HFF-Myc (cell line): ENCODE measurements around the gene CAMKK1.
A peak's percentile ranks its signal among the peaks of the same experiment; 100 is the strongest.

ENCODE experiments used
- DNase-seq: peaks from one replicate; pipeline ENCODE4 v3.0.0-alpha.2; 2011; ENCODE audit warnings: low read depth; ENCODE audit errors: extremely low read depth
- H3K4me3 ChIP-seq: replicated peaks from 2 replicates; pipeline ENCODE4 v1.5.1; 2011; ENCODE audit warnings: low read depth, mild to moderate bottlenecking, control low read depth, low read length
- CTCF ChIP-seq: IDR thresholded peaks from 2 replicates; pipeline ENCODE4 v1.5.1; 2012; ENCODE audit warnings: mild to moderate bottlenecking, low read depth, low read length, control low read depth; ENCODE audit errors: missing control alignments

The CAMKK1 gene

DNA sequence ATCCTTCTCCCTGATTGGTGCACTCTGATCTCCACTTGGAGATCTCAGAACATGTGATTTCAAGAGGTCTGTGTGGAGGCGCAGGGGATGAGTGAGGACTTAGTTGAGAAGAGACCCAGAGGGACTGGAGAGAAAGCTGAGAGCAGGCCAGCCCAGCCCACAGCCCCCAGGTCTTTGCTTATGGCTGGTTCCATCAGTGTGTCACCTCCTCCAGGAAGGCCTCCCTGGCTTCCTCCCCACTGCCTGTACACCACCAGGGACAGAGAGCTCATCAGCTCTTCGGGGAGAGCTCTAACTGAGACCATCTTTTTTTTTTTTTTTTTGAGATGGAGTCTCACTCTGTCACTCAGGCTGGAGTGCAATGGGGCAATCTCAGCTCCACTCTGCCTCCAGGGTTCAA lies 20.0 kb upstream of the CAMKK1 start:
- H3K4me3 ChIP-seq = no peak overlapping the region
- no peak for TF ChIP-seq CTCF
- DNase-seq = no peak

DNA sequence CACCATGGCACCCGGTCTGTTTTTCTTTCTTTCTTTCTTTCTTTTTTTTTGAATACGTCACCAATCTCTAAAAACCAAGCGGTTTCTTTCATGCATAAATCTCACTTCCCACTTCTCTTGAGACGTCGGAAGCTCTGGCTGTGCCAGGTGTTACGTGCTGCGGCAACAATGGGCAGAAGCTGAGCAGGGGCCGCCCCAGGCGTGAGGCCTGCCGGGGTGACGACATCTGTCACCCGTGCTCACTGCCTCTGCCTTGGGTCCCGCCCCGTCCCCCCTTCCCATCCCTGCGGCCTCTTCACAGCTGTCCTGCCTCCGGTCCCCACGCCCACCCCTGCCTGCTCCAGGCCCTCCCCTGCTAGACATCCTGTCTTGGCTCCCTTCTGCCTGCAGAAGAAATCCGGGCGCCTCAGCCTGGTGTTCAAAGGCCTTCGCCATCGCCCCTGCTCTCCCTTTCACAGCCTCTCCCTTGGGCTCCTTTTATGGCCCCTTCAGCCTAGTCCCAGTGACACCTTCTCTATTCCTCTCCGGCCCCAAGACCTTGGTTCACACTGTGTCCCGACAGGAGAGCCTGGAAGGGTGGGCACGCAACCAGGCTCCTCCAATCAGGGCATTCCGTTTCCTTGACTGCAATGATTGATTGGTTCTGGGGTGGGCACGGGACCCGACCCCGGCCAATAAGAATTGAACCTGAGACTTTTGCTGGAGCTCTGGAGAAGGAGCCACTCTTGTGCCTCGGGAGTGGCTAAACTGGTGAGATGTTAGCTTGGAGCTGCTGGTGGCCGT lies 18.6 kb upstream of the CAMKK1 start:
- no peak overlapping the region for H3K4me3 ChIP-seq
- no peak for TF ChIP-seq CTCF

GRCh38 chr17:3910420-3911270 lies 17.8 kb upstream of the CAMKK1 start:
- no peak overlapping the region for H3K4me3 ChIP-seq
- no peak for TF ChIP-seq CTCF
- no peak for DNase-seq

More for the DNA sequence above, 18.6 kb upstream of the CAMKK1 start:
- DNase-seq = no peak

GRCh38 chr17:3909257-3909656 lies 16.4 kb upstream of the CAMKK1 start:
- TF ChIP-seq CTCF = no peak
- no peak overlapping the region for H3K4me3 ChIP-seq
- DNase-seq = no peak

DNA sequence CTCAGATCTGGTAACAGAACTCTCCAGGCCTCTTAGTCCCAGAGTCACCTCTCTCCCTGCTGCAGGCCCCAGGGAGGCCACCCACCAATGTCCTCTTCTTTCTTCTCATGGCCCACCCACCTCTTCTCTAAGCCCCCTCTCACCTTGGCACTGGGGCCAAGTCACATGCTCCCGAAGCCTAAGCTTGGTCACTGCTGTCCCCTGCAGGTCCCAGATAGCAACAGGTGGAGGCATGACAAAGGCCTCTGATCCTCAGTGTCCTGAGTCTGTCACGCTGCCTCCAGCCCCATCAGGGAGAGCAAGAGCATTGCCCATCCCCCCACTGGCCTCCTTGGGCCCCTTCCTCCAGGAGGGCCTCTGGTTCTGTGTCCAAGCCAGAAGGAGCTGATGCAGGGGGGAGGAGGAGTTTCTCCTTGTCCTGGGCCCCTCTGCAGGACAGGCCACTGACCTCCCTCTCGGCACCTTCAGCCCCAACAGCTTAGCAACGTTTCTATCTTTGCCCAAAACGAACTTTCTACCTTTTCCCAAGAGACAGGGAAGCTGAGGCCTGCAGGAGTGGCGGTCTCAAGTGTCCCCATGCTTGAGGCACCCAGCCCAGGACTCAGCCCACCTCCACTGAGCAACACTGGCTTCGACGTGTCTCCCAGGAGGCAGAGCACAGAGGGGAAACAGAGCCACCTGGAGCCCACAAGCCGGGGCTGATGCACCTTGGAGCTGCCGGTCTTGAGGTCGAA lies 14.8 kb upstream of the CAMKK1 start:
- no peak for DNase-seq

More for the DNA sequence above, 14.8 kb upstream of the CAMKK1 start:
- peak; percentile 25 for TF ChIP-seq CTCF
- H3K4me3 ChIP-seq = no peak overlapping the region
